NB4 (cell line): ENCODE data around the gene OTUB2.

Experiments
- MYC ChIP-seq: IDR thresholded peaks from 2 replicates; pipeline ENCODE4 v1.6.1; 2011; ENCODE audit warnings: low read depth, low read length
- POLR2A ChIP-seq: IDR thresholded peaks from 2 replicates; pipeline ENCODE4 v1.6.1; 2011; ENCODE audit warnings: mild to moderate bottlenecking; ENCODE audit not compliant: insufficient read length; ENCODE audit errors: extremely low read depth
- TF ChIP-seq, protein P1 (sequence below): IDR thresholded peaks from one replicate; pipeline ENCODE4 v1.5.1; 2012; ENCODE audit warnings: low read depth, low read length
- TF ChIP-seq, protein P2 (sequence below): IDR thresholded peaks from 2 replicates; pipeline ENCODE4 v1.6.1; 2011; ENCODE audit warnings: low read depth, low read length

- TF ChIP-seq POLR2A (no peak), MYC (no peak)
- TF ChIP-seq, protein P1, sequence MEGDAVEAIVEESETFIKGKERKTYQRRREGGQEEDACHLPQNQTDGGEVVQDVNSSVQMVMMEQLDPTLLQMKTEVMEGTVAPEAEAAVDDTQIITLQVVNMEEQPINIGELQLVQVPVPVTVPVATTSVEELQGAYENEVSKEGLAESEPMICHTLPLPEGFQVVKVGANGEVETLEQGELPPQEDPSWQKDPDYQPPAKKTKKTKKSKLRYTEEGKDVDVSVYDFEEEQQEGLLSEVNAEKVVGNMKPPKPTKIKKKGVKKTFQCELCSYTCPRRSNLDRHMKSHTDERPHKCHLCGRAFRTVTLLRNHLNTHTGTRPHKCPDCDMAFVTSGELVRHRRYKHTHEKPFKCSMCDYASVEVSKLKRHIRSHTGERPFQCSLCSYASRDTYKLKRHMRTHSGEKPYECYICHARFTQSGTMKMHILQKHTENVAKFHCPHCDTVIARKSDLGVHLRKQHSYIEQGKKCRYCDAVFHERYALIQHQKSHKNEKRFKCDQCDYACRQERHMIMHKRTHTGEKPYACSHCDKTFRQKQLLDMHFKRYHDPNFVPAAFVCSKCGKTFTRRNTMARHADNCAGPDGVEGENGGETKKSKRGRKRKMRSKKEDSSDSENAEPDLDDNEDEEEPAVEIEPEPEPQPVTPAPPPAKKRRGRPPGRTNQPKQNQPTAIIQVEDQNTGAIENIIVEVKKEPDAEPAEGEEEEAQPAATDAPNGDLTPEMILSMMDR: no peak
- TF ChIP-seq, protein P2, sequence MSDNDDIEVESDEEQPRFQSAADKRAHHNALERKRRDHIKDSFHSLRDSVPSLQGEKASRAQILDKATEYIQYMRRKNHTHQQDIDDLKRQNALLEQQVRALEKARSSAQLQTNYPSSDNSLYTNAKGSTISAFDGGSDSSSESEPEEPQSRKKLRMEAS: no peak
These were observed 31.0 kb upstream of the OTUB2 start for GRCh38 chr14:93994919-93995682.
